Medulla oblongata (tissue), 1 donor: Measurements from ENCODE around the gene GPR152.

ENCODE experiments used
- DNase-seq: peaks from one replicate; pipeline ENCODE4 v3.0.0-alpha.2; 2015; ENCODE audit errors: extremely low spot score

Gene GPR152

DNA sequence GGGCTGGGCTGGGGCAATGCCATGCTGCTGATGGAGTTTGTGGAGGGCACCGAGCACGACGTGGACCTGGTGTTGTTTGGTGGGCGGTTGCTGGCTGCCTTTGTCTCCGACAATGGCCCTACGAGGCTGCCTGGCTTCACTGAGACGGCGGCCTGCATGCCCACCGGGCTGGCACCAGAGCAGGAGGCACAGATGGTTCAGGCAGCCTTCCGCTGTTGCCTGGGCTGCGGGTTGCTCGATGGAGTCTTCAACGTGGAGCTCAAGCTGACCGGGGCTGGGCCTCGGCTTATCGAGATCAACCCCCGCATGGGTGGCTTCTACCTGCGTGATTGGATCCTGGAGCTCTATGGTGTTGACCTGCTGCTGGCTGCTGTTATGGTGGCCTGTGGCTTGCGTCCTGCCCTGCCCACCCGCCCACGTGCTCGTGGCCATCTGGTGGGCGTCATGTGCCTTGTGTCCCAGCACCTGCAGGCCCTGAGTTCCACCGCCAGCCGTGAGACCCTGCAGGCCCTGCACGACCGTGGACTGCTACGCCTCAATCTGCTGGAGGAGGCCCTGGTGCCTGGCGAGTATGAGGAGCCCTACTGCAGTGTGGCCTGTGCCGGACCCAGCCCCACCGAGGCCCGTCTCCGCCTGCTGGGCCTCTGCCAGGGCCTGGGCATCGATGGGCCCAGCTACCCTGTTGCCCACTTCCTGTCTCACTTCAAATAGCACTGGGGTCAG, 28.5 kb downstream of the GPR152 start:
- no peak for DNase-seq

DNA sequence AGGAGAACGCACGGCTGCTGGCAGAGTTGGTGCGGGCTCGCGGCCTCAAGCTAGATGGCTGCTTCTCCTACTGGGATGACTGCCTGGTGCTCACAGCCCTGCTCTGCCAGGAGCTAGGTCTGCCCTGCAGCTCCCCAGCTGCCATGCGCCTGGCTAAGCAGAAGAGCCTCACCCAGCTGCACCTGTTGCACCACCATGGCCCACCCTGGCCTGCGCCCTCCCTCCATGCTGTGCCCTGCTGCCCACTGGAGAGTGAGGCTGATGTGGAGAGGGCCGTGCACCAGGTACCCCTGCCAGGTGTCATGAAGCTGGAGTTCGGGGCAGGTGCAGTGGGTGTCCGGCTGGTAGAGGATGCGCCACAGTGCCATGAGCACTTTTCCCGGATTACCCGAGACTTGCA, 29.1 kb downstream of the GPR152 start:
- no peak for DNase-seq

DNA sequence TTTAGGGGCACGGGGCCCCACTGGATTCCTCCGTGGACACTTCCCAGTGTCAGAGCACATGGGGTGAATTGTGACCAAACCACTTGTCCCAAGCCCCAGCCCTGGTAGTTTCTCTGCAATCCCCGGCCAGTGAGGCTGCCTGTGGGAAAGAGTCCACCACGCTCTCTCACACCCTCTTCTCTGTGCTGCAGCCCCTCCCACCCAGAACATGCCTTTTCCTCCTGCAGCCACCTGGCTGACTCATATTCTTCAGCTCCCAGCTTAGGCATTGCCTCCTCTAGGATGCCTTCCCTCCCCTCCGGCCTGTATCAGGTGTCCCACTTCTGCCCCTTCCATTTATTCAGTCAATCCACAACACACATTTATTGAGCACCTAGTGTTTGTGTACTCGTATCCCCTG, 29.6 kb downstream of the GPR152 start:
- no peak for DNase-seq

DNA sequence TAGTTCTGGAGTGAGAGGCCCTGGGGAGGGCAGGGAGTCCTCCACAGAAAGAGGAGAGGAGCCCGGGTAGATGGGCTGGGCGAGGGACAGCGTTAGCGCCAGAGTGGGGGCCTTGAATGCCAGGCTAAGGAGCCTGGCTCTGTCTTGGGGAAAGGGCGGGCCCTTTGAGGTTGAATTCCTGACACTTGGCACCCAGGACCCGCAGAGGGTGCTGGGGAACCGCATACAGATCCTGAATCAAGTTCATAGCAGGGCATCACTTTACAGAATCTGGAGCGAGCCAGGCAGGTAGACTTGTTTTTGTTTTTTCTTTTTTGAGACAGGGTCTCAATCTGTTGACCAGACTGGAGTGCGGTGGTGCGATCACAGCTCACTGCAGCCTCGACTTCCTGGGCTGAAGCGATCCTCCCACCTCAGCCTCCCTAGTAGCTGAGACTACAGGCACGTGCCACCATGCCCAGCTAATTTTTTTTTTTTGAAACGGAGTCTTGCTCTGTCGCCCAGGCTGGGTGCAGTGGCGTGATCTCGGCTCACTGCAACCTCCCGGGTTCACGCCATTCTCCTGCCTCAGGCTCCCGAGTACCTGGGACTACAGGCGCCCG, 31.0 kb downstream of the GPR152 start:
- DNase-seq: no peak

DNA sequence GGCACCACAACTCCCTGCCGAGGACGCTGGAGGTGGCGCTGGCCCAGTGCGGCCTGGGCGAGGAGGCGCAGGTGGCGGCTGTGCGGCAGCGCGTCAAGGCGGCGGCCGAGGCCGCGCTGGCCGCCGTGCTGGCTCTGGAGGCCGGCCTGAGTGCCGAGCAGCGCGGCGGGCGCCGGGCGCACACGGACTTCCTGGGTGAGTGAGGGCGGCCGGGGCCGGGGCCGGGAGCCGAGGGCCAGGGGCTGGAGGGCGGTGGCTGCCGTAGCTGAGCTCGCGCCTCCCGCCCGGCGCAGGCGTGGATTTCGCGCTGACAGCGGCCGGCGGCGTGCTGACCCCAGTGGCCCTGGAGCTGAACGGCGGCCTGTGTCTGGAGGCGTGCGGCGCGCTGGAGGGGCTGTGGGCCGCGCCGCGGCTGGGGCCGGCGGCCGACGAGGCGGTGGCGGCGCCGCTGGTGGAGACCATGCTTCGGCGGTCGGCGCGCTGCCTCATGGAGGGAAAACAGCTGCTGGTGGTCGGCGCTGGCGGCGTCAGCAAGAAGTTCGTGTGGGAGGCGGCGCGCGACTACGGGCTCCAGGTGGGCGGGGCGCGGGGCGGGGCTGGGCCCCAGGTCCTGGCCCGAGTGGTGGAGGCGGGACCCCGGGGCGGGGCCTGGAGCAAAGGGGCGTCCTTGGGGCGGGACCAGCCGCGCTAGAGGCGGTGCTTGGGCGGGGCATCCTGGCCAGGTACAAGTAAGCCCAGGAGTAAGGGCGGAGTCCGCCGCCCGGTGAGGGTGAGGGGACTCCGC, 31.7 kb downstream of the GPR152 start:
- peak; percentile 90 for DNase-seq

DNA sequence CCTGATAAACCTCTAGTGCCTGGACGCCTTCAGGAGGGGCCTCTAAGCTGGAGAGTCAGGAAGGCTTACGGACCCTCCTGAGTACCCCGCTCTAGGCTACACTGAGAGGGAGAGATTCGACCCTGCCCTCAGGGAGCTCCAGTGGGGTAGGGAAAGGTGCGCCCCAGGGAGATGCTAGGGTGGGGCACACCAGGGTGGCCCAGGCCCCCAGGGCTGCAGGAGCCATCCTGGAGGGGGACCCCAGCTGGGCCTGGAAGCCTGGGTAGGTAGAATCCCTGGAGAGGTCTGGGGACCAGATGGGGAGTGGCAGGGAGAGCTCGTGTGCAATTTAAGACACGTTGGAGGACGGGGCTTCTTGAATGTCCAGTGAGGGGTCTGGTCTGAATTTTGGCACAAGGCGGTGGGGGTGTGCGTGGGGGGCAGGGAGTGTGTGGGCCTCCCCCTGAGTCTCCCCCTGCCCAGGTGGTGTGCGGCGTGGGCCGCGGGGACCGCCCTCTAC, 32.3 kb downstream of the GPR152 start:
- no peak for DNase-seq

DNA sequence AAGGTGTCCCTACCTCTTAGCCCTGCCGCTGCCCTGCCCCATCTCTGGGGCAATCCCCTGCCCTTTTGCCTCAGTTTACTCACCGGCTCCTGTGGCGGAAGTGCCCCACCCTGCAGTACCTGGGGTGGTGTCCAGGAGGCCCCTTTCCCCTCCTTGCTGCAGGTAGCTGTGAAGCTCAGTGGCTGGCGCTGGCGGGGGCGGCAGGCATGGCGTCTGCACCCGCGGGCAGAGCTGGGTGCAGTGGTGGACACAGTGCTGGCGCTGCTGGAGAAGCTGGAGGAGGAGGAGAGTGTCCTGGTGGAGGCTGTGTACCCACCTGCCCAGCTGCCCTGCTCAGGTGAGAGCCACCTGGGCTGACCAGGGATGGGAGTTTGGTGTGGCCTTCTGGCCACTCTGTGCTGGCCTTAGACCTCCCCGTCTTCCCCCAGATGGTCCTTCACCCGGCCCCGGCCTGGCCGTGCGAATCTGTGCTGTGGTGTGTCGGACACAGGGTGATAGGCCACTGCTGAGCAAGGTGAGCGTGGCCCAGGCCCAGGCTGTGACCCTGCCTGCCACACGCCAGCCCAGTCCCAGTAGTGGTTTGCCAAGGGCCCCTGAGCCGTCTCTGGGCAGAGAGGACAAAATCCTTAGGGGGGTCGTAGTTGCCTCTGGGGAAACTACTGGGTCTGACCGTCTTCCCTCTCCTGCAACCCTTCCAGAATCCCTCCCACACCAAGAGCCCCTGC, 33.0 kb downstream of the GPR152 start:
- DNase-seq: no peak

DNA sequence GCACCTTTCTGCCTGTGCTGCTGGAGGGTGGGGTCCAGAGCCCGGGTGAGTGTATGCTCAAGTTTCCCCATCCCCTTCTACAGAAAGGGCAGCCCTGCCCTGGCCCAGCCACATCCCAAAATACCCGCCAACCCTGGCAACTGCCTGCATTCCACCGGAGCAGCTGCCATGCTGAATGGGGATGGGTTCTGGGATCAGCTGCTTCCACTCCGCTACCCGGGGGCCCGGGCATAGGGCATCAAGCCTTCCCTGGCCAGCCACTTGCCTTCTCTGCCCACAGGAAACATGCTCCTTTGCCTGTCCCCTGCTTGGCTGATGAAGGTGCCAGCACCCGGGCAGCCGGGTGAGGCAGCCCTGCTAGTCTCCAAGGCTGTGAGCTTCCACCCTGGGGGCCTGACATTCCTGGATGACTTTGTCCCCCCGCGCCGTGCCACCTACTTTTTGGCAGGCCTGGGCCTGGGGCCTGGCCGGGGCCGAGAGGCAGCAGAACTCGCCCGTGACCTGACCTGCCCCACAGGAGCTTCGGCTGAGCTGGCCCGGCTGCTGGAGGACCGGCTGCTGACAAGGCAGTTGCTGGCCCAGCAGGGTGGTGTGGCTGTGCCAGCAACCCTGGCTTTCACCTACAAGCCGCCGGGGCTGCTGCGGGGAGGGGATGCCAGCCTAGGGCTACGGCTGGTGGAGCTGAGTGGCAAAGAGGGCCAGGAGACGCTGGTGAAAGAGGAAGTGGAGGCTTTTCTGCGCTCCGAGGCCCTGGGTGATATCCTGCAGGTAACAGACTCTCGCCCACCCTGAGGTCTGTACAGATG, 33.9 kb downstream of the GPR152 start:
- DNase-seq: no peak

DNA sequence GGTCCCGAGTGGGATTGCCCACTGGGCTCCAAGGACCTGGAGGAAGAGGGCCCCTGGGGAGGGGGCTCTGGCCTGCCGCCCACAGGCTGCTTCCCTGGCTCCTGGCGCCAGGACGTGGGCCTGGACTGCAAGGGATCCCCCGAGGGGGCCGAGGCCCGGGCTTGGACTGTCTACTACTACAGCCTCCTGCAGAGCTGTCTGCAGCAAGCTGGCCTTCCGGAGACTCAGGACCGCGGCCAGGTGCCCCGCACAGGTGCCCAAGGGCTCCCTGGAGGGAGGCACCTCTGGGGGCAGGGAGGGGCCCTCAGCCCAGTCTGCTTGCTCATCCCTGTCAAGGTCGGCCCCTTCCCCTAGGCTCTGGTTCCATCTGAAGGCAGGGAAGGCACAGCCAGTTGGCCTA, 35.1 kb downstream of the GPR152 start:
- DNase-seq: no peak

DNA sequence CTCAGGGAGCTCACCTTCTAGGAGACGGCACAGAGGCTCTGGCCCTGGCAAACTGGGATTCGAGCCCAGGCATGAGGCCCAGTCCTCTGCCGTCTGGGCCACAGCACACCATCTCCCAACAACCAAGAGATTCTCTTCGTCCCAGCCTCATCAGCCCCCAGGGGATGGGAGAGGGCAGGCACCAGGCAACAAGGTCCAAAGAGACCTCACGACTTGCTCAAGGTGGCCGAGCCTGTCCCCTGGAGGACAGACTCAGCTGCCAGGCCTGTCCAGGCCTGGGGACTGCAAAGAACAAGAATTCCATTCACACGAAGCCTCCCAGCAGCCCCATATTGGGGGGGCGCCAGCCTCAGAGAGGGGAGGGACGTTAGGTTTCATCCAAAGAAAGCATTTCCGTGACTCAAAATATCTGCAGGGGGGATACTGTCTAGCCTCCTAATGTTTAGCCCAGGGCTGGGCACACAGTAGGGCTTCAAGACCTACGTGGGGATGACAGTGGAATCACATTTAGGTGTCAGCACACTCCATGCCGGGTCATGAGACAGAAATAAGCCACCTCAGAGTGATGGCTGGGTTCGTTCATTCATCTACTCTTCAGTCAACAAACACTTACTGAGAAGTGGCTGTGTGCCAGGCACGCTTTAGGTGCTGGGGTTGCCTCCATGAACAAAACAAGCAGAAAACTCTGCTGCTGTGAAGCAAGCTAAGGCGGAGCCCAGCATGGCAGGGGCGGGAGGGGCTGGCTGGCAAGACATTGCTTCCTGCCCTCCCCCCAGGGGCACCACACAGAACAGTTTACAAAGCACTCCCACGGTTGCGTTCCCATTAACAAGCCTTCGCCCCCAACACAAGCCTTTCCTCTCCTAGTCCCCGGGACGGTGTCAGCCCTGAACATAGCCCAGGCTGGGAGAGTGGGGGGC, 35.9 kb downstream of the GPR152 start:
- peak; percentile 44 for DNase-seq

DNA sequence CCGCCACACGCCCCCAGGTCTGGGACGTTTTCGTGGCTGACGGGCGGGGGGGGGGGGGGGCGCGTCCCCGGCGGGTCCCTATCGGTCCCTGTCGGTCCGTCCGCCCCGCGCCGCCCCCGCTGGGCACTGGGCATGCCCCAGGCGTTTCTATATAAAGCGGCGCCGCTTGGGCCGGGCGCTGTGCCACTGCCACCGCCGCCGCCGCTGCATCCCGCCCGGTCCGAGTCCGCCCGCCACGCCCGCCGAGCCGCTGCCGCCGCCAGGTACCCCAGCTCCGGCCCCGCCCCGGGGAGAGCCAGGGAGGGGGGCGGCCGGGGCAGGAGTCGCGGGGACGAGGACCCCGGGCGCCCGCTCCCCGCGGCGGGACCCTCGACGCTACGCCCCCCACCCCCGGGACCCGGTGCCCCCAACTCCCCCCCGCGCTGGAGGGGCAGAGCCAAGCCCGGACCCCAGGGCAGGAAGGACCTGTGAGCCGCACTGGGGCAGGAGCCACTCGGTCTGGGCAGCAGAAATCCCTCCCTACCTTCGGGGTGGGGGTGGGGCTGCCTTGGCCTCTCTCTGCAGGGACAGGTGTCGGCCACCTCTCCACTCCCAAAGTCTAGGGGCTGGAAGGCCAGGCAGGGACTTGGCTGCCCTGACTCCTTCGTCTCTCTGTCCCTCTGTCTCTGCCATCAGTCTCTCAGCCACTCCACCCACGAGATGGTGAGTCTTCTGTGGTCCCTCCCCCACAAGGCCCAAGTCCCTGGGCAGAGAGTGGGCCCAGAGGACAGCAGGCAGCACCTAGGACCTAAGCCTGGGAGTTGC, 36.8 kb downstream of the GPR152 start, which contains the start of gene CARNS1:
CARNS1 (plus strand) TSS at position 178 of the 804 bp plus-strand sequence; CDS start at position 700, 522 bp downstream.
- DNase-seq: peak; percentile 55

DNA sequence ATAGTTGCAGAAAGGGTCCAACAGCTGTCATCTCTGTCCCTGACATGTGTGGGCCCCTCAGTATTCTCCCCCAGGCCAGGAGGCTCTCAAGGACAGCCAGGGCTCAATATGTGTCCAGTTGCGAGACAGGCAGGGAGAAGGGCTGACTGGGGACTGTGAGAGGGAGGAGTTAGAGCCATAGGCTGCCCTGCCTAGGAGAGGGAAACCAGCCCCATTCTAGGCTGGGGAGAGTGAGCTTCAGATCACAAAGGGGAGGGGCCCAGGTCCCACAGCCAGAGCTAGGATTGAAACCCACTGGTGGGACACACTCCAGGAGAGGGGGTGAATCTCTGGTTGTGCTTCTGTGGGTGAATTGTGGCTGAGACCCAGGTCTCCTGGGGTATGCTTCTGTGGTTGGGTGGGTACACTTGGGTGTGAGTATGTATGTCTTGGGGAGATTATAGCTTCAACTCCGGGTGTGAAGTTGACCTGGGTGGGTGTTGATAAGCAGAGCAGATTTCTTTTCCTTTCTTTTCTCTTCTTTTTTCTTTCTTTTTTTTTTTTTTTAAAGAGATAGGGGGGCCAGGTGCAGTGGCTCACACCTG, 39.2 kb downstream of the GPR152 start:
- no peak for DNase-seq

DNA sequence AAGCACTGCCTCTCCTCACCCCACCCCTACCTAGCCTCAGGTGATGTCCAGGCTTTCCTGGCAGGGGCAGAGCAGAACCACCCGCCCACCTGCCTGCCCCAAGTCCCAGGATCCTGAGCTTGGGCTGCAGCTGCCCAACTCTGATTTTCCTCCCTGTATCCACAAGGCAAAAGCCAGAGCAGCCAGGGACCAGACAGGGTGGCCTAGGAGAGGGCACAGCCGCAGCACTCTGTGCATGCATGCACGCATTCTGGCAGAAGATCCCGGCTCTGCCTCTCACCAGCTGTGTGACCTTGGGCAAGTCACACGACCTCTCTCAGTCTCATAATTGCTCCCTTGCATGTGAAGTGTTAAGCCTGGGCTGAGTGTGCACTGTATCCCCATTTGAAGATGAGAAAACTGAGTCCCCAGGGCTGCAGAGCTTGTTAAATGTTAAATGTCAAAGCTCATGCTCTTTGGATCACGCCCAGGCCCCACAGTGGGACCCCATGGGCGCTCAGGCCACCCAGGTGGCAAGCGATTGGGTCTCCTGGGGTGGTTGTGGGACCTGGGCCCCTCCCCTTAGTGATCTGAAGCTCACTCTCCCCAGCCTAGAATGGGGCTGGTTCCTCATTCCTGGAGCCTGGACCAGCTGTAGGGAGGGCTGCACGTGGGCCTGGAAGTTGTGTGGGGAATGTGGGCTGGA, 39.9 kb downstream of the GPR152 start:
- no peak for DNase-seq

DNA sequence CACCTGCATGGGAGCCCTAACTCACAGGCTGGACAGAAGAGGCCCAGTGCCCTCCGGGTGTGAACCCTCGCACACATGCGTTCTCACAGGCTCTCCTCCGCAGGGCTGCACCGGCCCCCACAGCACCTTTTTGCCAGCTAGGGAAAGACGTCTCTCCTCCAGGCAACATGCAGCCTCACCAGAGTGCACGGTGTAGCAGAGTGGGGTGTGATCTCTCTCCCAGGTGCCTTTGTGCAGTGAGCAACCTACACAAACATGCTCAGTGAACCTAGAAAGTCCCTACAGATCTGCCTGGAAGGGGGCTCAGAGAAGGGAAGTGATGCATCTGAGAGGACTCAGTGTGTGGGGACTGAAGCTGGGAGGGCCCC, 40.8 kb downstream of the GPR152 start:
- no peak for DNase-seq

DNA sequence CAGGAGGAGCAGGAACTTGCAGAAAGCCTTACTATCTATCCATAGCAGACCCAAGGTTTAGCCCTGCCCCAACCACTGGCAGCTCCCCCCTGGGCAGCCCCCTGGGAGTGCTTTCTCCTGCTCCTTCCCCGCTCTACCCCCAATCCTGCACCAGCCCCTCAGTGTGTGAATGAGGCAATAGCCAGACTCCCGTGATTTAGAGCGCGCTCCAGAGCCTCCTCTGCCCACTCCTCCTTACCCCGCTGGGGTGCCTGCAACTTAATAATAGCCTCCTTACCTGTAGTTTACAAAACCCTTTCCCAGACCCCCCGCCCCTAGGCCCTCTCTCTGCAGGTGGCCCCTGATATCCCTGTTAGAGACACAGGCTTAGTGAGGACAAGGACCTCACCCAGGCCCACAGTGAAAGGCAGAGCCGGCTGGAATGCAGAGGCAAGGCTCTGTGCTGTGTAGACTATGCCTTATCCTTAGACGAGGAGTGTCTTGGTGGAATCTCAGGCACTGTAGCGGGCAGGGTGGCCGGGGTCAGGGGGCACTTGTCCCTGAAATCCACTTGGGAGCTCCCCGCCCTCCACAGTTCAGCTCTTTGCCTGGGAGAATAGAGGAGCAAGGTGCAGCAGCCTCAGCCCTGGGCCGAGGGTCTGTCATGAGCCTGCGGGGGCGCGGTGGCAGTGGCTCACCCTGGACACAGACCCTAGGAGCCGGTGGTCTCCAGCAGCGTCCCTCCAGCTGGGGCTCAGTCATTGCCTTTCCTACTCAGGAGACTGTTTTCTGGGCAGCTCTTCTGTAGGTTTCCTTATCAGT, 41.3 kb downstream of the GPR152 start:
- no peak for DNase-seq

DNA sequence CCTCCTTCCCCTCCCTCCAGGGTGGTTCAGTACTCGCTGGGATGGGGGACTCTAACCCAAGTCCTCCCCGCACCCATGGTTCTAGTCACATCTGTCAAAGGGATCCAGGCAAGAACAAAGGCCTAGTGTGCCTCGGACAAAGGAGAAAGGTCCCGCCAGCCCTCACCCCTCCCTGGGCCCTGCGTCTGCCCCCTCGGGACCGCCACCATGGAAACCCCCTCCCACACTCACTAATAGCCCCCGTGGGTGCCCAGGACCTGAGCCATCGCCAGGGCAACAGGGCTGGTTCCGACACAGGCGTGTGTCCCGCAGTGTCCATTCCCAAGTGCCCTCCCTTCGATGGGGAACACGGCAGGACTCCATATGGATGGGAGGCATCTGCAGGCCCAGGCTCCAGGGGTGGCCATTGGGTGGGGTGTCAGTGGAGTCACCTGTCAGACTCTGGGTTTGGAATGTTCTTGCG, 42.1 kb downstream of the GPR152 start:
- DNase-seq: peak; percentile 96

DNA sequence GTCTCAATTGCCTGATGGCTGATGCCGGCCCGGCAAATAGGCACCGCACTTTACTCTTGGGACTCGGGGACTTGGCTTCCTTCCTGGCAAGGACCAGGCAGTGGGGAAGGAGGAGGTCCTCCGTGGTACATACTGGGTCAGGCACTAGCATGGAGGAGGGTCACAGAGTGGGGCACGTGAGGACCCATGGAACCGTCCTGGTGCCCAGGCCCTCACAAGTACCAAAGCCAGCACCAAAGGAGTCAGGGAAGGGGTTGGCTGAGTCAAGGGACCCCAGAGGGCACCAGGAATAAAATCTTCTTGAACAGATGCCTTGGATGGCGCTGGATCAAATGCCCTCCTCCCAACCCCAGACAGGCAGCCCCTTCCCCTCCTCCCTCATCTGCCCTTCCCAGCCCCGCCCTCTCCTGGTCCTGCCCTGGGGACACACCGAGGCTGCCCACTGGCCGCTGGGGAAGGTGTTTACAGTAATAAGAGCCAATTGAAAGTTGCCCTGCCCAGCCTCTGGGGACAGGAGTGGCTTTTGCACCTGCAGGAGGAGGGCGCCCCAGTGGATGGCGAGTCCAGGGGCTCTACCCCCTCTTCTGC, 42.7 kb downstream of the GPR152 start:
- DNase-seq: no peak
